Testis (tissue), 2 donors: ENCODE results near the gene SH3BP1.

Experiments
- POLR2A ChIP-seq: fragments of 450-650 bp; IDR thresholded peaks from one replicate; pipeline ENCODE4 v1.6.1; 2017; ENCODE audit warnings: antibody characterized with exemption, mild to moderate bottlenecking, moderate library complexity
- TF ChIP-seq, protein P1 (sequence below), 3 experiments: fragments of 450-650 bp in 2 of 3; fragments of 200-600 bp in 1 of 3; sonication (generic) in 1 of 3; IDR thresholded peaks; one replicate each; pipeline ENCODE4 v1.5.1; 2016 to 2019; ENCODE audit warnings: antibody characterized with exemption in 3 of 3, mild to moderate bottlenecking in 2 of 3, moderate library complexity in 1 of 3

GRCh38 chr22:37618674-37619073 lies 20.8 kb upstream of the SH3BP1 start:
- no peak for TF ChIP-seq POLR2A
- TF ChIP-seq, protein P1, sequence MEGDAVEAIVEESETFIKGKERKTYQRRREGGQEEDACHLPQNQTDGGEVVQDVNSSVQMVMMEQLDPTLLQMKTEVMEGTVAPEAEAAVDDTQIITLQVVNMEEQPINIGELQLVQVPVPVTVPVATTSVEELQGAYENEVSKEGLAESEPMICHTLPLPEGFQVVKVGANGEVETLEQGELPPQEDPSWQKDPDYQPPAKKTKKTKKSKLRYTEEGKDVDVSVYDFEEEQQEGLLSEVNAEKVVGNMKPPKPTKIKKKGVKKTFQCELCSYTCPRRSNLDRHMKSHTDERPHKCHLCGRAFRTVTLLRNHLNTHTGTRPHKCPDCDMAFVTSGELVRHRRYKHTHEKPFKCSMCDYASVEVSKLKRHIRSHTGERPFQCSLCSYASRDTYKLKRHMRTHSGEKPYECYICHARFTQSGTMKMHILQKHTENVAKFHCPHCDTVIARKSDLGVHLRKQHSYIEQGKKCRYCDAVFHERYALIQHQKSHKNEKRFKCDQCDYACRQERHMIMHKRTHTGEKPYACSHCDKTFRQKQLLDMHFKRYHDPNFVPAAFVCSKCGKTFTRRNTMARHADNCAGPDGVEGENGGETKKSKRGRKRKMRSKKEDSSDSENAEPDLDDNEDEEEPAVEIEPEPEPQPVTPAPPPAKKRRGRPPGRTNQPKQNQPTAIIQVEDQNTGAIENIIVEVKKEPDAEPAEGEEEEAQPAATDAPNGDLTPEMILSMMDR (IDR thresholded peaks at IDR 0.05): no peak
